ENCODE results near the gene HAO2.

DNA sequence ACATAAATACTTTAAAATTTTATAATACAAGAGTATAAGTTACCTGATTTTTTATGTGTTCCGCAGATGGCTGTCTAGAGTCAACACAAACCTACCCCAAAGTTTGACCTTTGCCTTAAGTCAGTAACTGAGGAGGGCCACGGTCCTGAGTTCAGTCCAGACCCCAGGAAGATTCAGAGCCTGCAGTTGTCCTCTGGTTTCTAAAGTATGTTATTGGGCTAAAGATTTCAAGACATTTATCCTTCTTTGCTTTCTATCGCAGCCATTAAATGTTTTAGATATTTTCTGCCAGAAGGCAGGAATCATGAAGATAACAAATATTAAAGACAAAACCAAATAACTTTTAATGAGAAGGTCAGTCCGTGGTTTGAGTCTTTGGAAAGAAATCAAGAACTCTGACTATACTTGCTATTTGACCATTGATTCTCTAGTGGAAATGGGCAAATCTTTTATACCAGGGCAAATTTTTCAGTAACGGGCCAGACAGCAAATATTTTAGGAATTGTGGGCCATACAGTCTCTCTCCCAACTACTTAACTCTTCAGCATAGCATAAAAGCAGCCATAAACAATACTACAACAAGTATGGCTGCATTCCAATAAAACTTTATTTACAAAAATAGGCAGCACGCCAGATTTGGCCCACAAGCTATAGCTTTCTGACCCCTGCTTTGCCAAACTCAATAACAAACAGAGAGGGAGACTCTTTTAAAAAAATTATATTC lies 38.0 kb upstream of the HAO2 start:
- TF ChIP-seq, protein P1, sequence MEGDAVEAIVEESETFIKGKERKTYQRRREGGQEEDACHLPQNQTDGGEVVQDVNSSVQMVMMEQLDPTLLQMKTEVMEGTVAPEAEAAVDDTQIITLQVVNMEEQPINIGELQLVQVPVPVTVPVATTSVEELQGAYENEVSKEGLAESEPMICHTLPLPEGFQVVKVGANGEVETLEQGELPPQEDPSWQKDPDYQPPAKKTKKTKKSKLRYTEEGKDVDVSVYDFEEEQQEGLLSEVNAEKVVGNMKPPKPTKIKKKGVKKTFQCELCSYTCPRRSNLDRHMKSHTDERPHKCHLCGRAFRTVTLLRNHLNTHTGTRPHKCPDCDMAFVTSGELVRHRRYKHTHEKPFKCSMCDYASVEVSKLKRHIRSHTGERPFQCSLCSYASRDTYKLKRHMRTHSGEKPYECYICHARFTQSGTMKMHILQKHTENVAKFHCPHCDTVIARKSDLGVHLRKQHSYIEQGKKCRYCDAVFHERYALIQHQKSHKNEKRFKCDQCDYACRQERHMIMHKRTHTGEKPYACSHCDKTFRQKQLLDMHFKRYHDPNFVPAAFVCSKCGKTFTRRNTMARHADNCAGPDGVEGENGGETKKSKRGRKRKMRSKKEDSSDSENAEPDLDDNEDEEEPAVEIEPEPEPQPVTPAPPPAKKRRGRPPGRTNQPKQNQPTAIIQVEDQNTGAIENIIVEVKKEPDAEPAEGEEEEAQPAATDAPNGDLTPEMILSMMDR (conservative IDR thresholded peaks at IDR 0.05; ENCODE audit: low read depth in 2 of 2), result no peak
- TF ChIP-seq EZH2phosphoT487 (IDR thresholded peaks at IDR 0.05; ENCODE audit: unreplicated experiment) (no peak), POLR2AphosphoS5 (IDR thresholded peaks at IDR 0.05; ENCODE audit: low read depth) (no peak), REST (IDR thresholded peaks at IDR 0.05; ENCODE audit: unreplicated experiment) (no peak), EZH2 (IDR thresholded peaks at IDR 0.05; ENCODE audit: low read depth, unreplicated experiment) (no peak), JUNB (IDR thresholded peaks at IDR 0.05; ENCODE audit: unreplicated experiment) (no peak), CREB1 (CRISPR knock-in tag; IDR thresholded peaks at IDR 0.05; ENCODE audit: low read depth) (no peak), ZNF114 (CRISPR knock-in tag; IDR thresholded peaks at IDR 0.05) (no peak), STAT1 (IDR thresholded peaks at IDR 0.05; ENCODE audit: unreplicated experiment) (no peak), ETS1 (IDR thresholded peaks at IDR 0.05) (no peak), ZNF331 (CRISPR knock-in tag; IDR thresholded peaks at IDR 0.05; ENCODE audit: low read depth) (no peak)
- TF ChIP-seq, protein P2, sequence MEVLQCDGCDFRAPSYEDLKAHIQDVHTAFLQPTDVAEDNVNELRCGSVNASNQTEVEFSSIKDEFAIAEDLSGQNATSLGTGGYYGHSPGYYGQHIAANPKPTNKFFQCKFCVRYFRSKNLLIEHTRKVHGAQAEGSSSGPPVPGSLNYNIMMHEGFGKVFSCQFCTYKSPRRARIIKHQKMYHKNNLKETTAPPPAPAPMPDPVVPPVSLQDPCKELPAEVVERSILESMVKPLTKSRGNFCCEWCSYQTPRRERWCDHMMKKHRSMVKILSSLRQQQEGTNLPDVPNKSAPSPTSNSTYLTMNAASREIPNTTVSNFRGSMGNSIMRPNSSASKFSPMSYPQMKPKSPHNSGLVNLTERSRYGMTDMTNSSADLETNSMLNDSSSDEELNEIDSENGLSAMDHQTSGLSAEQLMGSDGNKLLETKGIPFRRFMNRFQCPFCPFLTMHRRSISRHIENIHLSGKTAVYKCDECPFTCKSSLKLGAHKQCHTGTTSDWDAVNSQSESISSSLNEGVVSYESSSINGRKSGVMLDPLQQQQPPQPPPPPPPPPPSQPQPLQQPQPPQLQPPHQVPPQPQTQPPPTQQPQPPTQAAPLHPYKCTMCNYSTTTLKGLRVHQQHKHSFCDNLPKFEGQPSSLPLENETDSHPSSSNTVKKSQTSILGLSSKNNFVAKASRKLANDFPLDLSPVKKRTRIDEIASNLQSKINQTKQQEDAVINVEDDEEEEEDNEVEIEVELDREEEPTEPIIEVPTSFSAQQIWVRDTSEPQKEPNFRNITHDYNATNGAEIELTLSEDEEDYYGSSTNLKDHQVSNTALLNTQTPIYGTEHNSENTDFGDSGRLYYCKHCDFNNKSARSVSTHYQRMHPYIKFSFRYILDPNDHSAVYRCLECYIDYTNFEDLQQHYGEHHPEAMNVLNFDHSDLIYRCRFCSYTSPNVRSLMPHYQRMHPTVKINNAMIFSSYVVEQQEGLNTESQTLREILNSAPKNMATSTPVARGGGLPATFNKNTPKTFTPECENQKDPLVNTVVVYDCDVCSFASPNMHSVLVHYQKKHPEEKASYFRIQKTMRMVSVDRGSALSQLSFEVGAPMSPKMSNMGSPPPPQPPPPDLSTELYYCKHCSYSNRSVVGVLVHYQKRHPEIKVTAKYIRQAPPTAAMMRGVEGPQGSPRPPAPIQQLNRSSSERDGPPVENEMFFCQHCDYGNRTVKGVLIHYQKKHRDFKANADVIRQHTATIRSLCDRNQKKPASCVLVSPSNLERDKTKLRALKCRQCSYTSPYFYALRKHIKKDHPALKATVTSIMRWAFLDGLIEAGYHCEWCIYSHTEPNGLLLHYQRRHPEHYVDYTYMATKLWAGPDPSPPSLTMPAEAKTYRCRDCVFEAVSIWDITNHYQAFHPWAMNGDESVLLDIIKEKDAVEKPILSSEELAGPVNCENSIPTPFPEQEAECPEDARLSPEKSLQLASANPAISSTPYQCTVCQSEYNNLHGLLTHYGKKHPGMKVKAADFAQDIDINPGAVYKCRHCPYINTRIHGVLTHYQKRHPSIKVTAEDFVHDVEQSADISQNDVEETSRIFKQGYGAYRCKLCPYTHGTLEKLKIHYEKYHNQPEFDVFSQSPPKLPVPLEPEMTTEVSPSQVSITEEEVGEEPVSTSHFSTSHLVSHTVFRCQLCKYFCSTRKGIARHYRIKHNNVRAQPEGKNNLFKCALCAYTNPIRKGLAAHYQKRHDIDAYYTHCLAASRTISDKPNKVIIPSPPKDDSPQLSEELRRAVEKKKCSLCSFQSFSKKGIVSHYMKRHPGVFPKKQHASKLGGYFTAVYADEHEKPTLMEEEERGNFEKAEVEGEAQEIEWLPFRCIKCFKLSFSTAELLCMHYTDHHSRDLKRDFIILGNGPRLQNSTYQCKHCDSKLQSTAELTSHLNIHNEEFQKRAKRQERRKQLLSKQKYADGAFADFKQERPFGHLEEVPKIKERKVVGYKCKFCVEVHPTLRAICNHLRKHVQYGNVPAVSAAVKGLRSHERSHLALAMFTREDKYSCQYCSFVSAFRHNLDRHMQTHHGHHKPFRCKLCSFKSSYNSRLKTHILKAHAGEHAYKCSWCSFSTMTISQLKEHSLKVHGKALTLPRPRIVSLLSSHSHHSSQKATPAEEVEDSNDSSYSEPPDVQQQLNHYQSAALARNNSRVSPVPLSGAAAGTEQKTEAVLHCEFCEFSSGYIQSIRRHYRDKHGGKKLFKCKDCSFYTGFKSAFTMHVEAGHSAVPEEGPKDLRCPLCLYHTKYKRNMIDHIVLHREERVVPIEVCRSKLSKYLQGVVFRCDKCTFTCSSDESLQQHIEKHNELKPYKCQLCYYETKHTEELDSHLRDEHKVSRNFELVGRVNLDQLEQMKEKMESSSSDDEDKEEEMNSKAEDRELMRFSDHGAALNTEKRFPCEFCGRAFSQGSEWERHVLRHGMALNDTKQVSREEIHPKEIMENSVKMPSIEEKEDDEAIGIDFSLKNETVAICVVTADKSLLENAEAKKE (CRISPR knock-in tag; IDR thresholded peaks at IDR 0.05), result no peak
